GM21528 (cell line): ENCODE measurements around the gene SDR39U1.
"Not testable (repeated sequence)": the region's sequence is repeated elsewhere in the genome, so short reads cannot be mapped to it uniquely, and the experiment has no call there.

Experiments
- ATAC-seq: cut with Tn5 transposase; IDR thresholded peaks from one replicate; pipeline ENCODE4 v1.9.1; 2021; ENCODE audit warnings: mild to moderate bottlenecking, moderate library complexity; ENCODE audit not compliant: unreplicated experiment, low FRiP score

Gene SDR39U1, protein sequence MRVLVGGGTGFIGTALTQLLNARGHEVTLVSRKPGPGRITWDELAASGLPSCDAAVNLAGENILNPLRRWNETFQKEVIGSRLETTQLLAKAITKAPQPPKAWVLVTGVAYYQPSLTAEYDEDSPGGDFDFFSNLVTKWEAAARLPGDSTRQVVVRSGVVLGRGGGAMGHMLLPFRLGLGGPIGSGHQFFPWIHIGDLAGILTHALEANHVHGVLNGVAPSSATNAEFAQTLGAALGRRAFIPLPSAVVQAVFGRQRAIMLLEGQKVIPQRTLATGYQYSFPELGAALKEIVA

DNA sequence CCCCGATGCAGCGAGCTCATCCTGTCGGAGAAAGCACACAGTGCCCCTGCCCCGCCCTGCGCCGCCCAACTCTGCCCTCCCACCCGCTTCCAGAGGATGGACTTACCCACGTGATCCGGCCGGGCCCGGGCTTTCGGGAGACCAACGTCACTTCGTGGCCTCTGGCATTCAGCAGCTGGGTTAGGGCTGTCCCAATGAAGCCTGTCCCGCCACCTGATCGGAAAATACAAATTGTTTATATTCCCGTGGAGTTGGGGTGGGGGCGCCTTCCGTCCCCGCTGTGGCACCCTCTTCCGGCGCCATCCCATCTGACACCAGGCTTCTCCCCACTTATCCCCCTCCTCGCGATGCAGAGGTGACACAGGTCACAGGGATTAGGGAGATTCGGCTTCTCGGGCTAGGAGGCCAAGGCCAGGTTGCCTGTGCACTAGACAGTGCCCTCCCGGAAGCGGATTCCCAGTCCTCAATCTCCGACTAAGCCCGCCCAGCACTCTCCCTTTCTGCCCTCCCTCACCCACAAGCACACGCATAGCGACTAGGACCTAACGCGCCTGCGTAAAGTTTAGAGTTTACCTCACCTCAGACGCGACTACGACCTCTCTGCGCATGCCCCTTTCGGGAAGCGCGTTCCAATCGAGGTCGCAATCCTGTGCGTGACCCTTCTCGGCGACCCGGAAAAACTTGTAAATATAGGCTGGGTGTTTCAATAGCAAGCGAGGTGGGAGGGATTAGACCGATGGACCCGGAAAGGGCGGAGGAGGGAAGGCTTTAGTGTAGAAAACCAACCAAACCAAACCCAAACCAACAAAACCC is at the start of gene SDR39U1:
SDR39U1 (minus strand) TSS at position 537 of the 813 bp plus-strand sequence; CDS start at position 530, 7 bp downstream.
- peak; percentile 93 for ATAC-seq

DNA sequence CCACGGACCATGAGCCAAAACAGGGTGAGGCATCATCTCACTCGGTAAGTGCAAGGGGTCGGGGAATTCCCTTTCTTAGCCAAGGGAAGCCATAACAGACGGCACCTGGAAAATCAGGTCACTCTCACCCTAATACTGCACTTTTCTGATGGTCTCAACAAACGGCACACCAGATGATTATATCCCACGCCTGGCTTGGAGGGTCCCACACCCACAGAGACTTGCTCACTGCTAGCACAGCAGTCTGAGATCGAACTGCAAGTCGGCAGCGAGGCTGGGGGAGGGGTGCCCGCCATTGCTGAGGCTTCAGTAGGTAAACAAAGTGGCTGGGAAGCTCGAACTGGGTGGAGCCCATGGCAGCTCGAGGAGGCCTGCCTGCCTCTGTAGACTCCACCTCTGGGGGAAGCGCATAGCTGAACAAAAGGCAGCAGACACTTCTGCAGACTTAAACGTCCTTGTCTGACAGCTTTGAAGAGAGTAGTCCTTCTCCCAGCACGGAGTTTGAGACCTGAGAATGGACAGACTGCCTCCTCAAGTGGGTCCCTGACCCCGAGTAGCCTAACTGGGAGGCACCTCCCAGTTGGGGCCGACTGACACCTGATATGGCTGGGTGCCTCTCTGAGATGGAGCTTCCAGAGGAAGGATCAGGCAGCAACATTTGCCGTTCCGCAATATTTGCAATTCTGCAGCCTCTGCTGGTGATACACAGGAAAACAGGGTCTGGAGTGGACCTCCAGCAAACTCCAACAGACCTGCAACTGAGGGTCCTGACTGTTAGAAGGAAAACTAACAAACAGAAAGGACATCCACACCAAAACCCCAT is 49.2 kb upstream of the SDR39U1 start:
- ATAC-seq = not testable (repeated sequence)

DNA sequence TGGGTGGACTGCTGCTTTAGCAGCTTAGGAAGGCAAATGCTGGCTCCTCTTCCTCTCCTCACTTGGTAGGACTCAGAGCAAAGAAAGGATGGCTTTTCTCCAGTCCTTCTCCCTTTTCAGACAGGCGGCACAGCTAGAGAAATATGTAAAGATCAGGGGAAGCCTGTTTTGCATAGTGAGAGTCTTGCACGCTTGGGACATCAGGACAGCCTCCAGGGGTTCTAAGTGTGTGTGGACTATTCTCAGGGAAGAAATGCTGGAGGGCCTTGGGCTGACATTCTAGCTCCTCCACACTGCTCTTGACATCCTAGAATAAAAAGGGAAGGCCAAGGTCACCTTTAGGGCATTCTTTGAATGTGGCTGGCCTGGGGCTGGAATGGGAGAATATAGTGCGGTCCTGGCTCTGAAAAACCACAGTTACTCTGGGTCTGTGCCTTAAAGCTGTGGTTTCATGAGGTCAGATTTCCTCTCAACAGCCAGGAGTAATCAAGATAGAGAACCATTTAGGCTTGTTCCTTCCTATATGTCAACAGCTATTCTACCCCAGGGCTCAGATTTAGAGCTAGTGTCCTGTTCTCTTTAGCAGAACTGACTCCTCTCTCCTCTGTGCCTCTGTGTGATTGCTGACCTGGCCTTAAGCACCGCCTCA is 41.2 kb upstream of the SDR39U1 start:
- no peak for ATAC-seq

DNA sequence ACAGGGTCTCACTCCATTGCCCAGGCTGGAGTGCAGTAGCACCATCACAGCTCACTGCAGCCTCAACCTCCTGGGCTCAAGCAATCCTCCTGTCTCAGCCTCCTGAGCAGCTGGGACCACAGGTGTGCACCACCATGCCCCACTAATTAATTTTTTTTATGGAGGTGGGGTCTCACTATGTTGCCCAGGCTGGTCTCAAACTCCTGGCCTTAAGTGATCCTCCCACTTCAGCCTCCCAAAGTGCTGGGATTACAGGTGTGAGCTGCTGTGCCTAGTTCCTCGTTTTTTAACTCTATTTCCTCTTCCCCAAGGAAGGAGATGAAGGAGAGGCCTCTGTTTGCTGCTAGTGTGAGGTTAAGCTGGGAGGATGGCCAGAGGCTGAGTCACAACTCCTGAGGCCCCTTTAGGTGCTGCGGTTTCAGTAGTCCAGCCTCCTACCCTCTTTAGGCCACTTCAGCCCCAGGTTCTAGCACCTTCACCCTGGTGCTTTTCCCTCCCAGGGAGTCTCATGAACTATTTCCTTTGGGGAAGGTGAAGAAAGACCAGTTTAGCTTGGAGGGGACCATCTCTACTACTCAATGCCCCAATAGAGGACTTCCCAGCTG is 40.2 kb upstream of the SDR39U1 start:
- ATAC-seq = not testable (repeated sequence)

DNA sequence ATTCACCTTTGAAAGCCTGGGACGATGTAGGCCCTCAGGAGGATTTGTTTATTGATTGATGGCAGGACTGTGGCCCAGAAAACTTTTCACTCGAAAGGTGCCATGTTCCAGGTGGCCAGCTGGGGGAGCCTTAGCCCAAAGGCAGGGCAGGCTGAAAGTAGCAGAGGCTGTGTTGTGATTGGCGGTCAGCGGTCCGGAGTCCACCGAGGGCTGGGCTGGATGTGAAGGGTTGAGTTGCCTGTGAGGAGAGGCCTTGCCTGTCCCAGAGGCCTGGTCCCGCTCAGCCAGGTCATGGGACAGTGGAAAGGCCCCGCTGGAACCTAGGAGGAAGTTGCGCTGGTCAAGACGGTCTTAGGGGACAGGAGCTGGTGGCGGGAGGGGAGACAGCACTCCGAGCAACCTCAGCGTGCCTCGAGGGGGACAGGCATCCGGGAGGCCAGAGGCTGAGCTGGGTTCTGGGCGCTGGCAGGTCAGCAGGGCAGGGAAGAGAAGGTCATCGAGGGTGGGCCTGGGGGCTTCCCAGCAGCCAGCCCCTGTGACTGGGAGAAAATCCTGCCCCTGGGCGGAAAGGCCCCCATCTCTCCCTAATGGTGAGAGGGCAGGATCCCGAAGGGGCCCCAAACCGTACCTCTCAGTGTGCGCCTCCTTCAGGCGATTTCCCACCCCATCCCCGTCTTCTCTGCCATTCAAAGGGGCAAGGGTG is 39.2 kb upstream of the SDR39U1 start:
- no peak for ATAC-seq

DNA sequence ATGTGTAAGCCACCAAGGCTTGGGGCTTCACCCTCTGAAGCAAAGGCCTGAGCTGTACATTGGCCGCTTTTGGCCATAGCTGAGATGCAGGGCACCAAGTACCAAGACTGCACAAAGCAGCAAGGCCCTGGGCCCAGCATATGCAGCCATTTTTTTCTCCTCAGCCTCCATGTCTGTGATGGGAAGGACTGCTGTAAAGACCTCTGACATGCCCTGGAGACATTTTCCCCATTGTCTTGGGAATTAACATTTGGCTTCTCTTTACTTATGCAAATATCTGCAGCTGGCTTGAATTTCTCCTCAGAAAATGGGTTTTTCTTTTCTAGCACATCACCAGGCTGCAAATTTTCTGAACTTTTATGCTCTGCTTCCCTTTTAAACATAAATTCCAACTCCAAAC is 37.4 kb upstream of the SDR39U1 start:
- not testable (repeated sequence) for ATAC-seq

DNA sequence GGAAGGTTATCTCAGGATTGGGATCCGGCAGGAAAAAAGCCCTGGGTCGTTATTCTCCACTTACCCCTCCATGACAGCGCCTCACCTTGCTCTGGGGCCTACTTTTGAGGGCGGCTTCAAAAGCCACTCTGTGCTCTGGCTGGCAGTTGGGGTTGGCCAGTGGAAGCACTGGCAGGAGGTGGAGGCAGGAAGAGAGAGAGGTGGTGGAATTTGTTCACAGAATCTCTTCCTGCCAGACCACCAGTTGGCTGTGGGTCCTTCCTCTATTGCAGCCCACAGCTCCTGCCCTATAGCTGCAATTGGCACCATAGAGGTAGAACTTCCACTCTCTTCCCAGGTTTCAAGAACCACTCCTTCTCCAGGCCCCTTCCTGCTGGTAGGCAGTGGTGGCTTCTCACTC is 32.7 kb upstream of the SDR39U1 start:
- no peak for ATAC-seq

DNA sequence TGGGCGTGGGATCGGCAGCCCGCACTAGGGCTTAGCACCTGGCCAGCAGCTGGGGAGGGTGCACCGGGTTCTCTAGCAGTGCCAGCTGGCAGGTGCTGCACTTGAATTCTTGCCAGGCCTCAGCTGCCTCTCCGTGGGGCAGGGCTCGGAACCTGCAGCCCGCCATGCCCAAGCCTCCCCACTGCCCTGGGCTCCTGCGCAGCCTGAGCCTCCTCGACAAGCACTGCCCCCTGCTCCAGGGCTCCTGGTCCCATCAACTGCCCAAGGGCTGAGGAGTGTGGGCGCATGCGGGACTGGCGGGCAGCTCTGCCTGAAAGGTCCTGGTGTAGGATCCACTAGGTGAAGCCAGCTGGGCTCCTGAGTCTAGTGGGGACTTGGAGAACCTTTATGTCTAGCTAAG is 30.6 kb upstream of the SDR39U1 start:
- ATAC-seq = no peak

DNA sequence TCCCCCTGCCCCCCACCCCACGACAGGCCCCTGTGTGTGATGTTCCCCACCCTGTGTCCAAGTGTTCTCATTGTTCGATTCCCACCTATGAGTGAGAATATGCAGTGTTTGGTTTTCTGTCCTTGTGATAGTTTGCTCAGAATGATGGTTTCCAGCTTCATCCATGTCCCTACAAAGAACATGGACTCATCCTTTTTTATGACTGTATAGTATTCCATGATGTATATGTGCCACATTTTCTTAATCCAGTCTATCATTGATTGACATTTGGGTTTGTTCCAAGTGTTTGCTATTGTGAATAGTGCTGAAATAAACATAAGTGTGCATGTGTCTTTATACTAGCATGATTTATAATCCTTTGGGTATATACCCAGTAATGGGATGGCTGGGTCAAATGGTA is 27.9 kb upstream of the SDR39U1 start:
- ATAC-seq = not testable (repeated sequence)

DNA sequence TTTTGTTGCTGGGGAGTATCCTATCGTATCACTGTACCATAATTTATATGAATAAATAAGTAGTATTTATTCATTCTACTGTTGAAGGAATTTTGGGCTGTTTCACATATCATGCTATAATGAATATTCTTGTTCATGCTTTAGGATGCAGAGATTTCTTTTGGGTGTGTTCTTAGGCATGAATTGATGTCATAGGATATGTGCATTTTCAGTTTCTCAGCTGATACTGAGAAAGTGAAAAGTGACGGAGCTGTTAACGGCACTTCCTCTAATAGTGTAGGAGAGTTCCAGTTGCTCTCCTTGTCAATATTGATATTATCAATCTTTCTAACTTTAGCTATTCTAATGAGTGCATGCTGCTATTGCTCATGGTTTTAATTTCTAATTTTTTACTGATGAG is 23.2 kb upstream of the SDR39U1 start:
- ATAC-seq = no peak

DNA sequence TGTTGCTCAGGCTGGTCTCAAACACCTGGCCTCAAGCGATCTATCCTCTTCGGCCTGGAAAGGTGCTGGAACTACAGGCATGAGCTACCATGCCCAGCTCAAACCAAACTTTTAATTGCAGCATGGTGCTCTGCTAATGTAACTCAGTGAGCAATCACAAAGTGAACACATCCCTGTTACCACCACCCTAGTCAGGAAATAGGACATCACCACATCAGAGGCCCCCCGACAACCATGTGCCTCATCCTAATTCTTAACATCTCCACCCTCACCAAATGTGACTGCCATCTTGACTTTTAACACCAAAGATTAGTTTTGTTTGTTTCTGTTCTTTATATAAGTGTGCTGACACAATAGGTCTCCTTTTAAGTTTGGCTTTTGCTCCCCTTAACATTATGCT is 22.8 kb upstream of the SDR39U1 start:
- ATAC-seq = no peak

DNA sequence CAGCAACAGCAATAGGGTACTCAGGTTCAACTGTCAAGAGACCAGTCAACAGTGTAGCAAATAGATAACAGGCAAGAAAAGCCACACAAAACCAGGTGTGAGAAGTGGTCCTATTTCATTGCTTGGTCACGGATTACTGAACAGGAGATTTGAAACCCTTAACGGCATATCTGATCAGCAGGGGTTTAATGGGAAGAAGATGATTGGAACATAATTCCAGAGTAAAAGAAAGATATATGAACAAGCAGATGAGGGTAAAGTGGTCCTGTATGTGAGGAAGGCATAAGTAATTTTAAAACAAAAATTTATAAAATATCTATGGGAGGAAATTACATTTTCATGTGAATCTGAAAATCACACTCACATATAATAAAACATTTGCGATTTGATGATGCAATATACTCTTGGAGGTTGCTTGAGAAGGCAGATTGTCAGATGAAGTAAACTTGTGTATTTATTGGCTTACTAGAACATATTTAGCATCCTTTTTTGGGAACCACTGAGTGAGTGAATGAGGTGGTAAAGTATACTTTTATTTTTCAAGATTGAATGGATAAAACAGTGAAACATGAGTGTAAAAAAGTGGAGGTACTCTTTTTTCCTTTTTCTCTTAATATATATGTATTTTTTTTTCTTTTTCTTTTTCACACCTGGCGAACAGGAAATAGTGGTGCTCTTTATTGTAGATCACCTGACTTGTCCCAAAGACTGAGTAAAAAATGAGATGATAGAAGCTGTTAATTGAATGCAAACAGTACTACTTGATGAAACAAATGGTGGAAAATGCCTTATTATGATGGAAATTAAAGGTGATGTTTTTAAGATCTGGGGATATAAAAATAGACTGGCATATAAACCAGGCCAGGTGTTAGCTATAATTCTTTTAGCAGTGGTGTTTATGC is 21.6 kb upstream of the SDR39U1 start:
- ATAC-seq = no peak

DNA sequence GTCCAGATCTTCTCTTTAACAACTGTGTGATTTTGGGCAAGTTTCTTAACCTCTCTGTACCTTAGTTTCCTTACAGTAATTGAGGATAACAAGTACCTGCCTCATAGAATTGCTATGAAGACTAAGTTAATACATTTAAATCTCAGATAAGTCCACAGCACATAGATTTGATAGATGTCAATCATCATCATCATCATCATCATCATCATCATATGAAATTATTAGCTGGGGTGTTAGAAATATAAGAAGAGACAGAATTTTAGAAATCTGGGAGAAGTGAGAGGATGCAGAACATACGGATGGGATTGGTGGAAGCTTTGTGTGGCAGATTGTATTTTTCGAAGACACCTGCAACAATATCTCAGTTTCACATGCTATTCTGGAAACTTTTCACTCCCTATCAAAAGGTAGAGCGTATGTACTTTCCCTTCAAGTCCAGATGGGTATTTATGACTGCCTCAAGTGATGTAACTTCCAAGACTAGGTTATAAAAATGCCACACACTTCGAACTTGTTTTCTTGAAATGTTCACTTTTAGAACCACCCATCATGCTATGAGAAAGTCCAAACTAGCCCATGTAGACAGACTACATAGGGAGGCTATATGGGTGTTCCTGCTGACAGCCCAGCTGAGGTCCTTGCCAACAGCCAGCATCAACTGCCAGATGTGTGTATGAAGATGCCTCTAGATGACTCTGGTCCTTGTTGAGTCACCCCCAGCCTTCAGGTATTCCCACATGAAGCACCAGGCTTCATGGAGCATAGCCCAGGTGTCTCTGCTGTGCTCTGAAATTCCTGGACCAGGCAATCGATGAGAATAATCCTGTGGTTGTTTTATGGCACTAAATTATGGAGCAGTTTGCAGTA is 20.7 kb upstream of the SDR39U1 start:
- no peak for ATAC-seq

DNA sequence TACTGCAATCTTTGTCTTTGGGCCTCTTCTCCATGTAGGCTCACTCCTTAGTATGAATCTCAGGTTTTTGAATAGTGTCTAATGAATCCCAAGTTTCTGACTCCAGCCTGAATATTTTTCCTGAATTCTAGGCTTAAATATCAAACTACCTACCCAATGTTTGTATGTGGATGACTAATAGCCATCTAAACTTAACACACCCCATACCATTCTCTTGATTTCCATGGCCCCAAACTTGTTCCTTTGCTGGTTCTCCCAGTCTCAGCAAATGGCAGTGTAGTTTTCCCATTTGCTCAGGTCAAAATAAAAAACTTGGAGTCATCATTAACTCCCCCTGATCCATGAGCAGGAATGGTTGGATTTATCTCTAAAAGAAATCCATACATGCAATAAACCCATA is 18.8 kb upstream of the SDR39U1 start:
- ATAC-seq = no peak

DNA sequence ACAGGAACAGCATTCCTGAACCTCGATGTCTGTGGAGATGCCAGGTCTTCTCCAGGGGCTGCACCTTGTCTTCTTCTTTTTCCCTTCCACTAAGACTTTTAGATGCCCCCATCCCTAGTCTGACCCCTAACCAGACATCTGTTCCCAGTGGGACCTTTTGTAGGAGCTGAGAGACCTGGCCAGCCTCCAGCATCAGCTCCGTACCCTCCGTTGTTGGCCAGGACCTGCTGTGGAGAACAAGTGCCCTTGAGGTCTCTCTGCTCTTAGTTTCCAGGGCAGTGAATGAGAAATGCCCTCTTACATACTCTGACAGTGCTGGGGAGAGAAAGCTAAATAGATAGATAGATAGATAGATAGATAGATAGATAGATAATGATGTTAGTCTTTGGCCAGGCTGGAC is 16.8 kb upstream of the SDR39U1 start:
- no peak for ATAC-seq

DNA sequence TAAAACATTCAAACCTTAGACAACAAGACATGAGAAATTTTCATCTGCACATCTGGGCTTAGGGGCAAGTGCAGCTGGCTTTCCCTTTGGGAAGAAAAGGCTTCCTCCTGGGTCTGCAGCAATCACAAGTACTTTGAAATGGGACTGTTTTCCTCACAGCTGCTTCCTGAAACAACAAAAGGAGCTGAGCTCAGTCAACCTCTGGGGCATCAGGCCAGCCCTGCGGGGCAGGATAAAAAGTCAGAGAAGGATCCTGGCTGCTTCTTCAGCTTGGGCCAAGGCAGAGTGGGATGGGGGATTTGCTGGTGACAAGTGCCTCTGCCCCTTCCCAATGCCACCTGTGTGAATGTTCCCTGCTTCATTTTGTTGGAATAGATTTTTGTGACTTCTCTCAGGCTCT is 16.2 kb upstream of the SDR39U1 start:
- no peak for ATAC-seq

DNA sequence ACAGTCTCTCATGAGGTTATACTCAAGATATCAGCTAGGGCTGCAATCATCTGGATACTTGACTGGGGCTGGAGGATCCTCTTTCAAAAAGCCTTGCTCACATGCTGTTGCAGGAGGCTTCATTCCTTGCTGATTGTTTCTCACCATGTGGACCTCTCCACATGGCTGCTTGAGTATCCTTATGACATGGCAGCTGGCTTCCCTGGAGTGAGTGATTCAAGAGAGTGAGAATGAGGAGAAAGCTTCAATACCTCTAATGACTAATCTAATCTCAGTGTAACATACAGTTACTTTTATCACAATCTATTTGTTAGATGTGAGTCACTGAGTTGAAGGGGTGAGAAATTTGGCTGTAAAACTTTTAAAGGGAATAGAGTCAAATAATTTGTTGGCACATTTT is 14.4 kb upstream of the SDR39U1 start:
- ATAC-seq = no peak

DNA sequence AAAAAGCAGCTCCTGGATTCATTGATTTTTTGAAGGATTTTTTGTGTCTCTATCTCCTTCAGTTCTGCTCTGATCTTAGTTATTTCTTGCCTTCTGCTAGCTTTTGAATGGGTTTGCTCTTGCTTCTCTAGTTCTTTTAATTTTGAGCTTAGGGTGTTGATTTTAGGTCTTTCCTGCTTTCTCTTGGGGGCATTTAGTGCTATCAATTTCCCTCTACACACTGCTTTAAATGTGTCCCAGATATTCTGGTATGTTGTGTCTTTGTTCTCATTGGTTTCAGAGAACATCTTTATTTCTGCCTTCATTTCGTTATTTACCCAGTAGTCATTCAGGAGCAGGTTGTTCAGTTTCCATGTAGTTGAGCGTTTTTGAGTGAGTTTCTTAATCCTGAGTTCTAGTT is 8.3 kb upstream of the SDR39U1 start:
- ATAC-seq = not testable (repeated sequence)
